Small intestine (tissue), 7 donors: ENCODE results near the gene CREB5. TPM values are rescaled to one million over a fixed set of nuclear protein-coding genes. Genes with fewer than 3 reads are reported as not detected.
A peak's percentile ranks its signal among the peaks of the same experiment; 100 is the strongest.
"Not testable (repeated sequence)": the region's sequence is repeated elsewhere in the genome, so short reads cannot be mapped to it uniquely, and the experiment has no call there.

Experiments used
- DNase-seq, 2 donors: peaks; one replicate each; pipeline versions ENCODE4 v3.0.0 to v3.0.0-alpha.2; 2013
- FAIRE-seq: peaks from 2 replicates; lab custom pipeline; 2012; peaks lifted over from hg19 to GRCh38; lab: Jason Lieb, UNC
- H3K27ac ChIP-seq, 3 donors: one replicate each; pipeline ENCODE4 v1.5.1; 2013; ENCODE audit warnings: low read length in 2 of 3, mild to moderate bottlenecking in 2 of 3, control low read depth in 1 of 3, inconsistent platforms in 1 of 3, low read depth in 1 of 3, moderate library complexity in 1 of 3
- H3K27me3 ChIP-seq, 3 donors: one replicate each; pipeline ENCODE4 v1.6.1; 2013; ENCODE audit warnings: low read length in 3 of 3, inconsistent platforms in 1 of 3; ENCODE audit not compliant: control insufficient read depth in 3 of 3, insufficient read depth in 3 of 3
- H3K36me3 ChIP-seq, 3 donors: one replicate each; pipeline ENCODE4 v1.6.1; 2013; ENCODE audit warnings: low read length in 3 of 3, inconsistent platforms in 1 of 3, low read depth in 1 of 3, mild to moderate bottlenecking in 1 of 3, moderate library complexity in 1 of 3; ENCODE audit not compliant: control insufficient read depth in 3 of 3, insufficient read depth in 2 of 3
- H3K4me1 ChIP-seq, 3 donors: one replicate each; pipeline ENCODE4 v1.6.1; 2013; ENCODE audit warnings: low read length in 2 of 3, inconsistent platforms in 1 of 3, low read depth in 1 of 3, mild to moderate bottlenecking in 1 of 3, moderate library complexity in 1 of 3; ENCODE audit not compliant: control insufficient read depth in 3 of 3, insufficient read depth in 2 of 3
- H3K4me3 ChIP-seq, 3 donors: one replicate each; pipeline ENCODE4 v1.5.1; 2013; ENCODE audit warnings: low read length in 3 of 3, control low read depth in 1 of 3, inconsistent platforms in 1 of 3, low read depth in 1 of 3, mild to moderate bottlenecking in 1 of 3, moderate library complexity in 1 of 3
- H3K9me3 ChIP-seq, 2 donors: one replicate each; pipeline ENCODE4 v1.6.1; 2013; ENCODE audit warnings: low read depth in 1 of 2, low read length in 1 of 2; ENCODE audit not compliant: control insufficient read depth in 2 of 2, insufficient read depth in 1 of 2
- WGBS, 3 donors: extraction: QIAGEN DNeasy Blood & Tissue Kit; methylation state at CpG; one replicate each; pipeline ENCODE4 v1.1.7; 2013; 5-methylcytosine and 5-hydroxymethylcytosine counted together
- polyA plus RNA-seq, 4 donors: library from polyadenylated mRNA; stranded (reverse) in 3 of 4; unstranded in 1 of 4; fragments of 200-250 nt in 3 of 4; fragments of 120-200 nt in 1 of 4; gene quantifications; one replicate each; pipeline versions ENCODE4 v1.2.1 to v1.2.3, GENCODE V29; 2013
- donor health status: healthy with polysubstance abuse.
- donor health status: control.
- donor health status: control.
- donor health status: Bipolar disorder and iron deficiency.
- donor health status: healthy.

Gene CREB5
- polyA plus RNA-seq, 4 donors, result 0.27 to 3.0 (median 1.8) TPM; not detected in 1

GRCh38 chr7:28782362-28782761, 370.0 kb downstream of the CREB5 start:
- WGBS, 3 donors, result 86 to 89% (median 87%) methylated on average over 2 of the region's 2 CpGs
- Histone ChIP-seq H3K36me3 (no peaks in the 10 kb centered on the region), H3K4me3 (no peak overlapping the region), H3K9me3 (no peaks in the 10 kb centered on the region), H3K4me1 (peaks cover 0 to 6% (median 0%) of the 10 kb centered on the region in 3 donors), H3K27ac (no peak overlapping the region), H3K27me3 (no peaks in the 10 kb centered on the region)
- FAIRE-seq (no peak), DNase-seq (no peak)

DNA sequence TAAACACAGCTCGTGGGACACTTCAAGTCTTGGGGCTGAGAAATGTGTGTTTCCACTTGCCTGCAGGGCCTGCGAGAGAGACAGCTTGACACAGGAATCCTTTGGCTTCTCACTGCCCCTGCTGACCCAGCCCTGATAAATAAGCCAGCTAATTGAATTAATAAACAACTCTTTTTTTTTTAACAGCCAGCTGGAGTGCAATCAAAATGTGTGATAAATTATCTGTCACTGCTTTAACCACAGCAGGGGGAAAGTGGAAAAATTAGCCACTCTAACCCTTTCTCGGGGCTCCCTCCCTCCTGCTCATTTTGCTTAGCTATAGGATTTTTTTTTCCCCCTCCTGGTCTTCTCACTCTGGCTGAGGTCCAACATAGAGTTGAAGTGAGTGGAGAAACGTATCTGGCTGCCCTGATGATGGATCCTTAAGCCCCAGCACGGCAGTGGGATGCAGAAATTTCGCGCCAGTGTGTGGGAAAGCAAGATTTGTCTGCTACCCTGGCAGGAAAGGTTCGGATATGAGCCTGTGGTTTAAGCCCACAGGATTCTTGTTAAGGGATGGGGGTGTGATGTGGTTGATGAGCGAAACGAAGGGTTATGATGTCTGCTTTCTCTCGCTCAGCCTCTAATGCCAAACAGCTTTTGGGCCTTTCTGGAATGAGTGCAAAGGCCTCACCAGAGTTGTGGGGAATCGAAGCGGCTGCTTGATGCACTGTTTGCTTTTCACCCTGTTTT, 372.0 kb downstream of the CREB5 start:
- Histone ChIP-seq H3K4me3 (no peak overlapping the region), H3K27me3 (no peaks in the 10 kb centered on the region), H3K36me3 (no peaks in the 10 kb centered on the region), H3K9me3 (no peaks in the 10 kb centered on the region), H3K27ac (peak overlapping the region in 1 of 3 donors; percentile 11), H3K4me1 (peaks cover 0 to 6% (median 0%) of the 10 kb centered on the region in 3 donors)
- DNase-seq (no peak), FAIRE-seq (no peak)
- WGBS, 3 donors, result 53 to 66% (median 66%) methylated on average over 13 of the region's 13 CpGs

DNA sequence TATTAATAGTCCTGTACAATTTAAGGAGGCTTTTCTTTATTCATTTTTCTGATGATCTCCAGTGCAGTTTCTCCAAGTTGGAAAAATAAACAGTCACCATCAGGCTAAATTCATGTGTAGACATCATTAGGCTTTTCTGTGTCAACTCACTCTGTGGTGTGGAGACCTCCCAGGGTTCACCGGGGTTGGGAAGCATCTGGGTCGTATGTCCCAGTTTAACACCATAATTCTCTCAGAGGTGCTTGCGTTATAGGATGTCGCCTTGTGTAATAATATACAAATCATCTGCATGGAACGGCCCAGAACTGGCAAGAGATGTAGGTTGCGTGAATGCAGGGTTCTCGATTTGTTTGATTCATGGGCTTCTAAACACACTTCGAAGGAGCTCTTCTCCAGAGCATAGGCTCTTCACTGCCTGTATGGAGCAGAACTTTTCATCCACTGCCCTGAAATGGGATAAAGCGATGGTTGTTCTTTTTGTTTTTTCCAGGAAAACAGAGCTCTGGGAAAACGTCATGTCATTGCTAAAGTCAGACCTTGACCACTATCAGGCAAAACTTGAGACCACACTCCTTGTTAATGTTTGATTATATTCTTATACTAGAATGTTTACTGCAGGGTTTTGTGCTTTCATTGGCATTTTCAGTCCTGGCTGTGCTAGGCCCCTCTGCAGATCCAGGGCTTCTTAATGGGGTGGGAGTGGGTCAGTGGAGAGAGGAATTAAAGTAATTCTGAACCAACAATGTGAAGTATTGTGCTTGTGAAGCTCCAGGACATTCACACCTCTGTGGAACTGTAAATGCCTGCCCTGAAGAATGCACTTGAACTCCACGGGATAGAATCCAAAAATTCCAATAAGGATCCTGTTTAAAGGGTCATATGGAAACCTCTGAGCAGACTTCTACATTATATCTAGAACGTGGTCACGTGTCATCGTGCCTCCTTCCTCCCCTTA, 373.0 kb downstream of the CREB5 start:
- DNase-seq, result no peak
- 84 to 89% (median 85%) methylated on average over 14 of the region's 14 CpGs for WGBS, 3 donors
- no peaks in the 10 kb centered on the region for H3K9me3 ChIP-seq
- H3K27ac ChIP-seq, result no peak overlapping the region
- no peak for FAIRE-seq
- H3K27me3 ChIP-seq, result no peaks in the 10 kb centered on the region
- H3K36me3 ChIP-seq, result no peaks in the 10 kb centered on the region
- peaks cover 0 to 6% (median 0%) of the 10 kb centered on the region in 3 donors for H3K4me1 ChIP-seq
- H3K4me3 ChIP-seq, result no peak overlapping the region

GRCh38 chr7:28786156-28786555, 373.8 kb downstream of the CREB5 start:
- DNase-seq, H3K4me1 ChIP-seq, FAIRE-seq, H3K9me3 ChIP-seq, H3K36me3 ChIP-seq, H3K27me3 ChIP-seq, H3K4me3 ChIP-seq, H3K27ac ChIP-seq: not testable (repeated sequence)
- 95 to 98% (median 96%) methylated on average over 5 of the region's 5 CpGs for WGBS, 3 donors

DNA sequence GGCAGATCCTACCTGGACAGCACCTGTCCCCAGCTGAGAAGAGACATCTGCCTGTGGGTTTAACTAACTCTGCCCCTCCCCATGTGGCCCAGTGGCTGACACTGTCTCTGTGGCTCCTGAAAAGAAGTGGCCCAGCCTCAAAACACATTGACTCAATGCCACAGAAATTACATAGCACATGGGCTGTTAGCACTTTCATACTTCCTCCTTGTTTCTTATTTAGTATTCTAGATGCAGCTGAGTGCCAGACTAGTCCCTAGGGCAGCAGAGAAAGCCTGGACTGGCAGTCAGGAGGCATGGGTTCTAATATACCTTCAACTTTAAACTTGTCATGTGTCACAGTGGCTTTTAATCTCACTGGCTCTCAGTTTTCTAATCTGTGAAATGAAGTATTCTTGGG, 374.8 kb downstream of the CREB5 start:
- H3K36me3 ChIP-seq, result no peaks in the 10 kb centered on the region
- no peak for FAIRE-seq
- no peak for DNase-seq
- H3K4me3 ChIP-seq, result no peak overlapping the region
- no peak overlapping the region for H3K27ac ChIP-seq
- no peaks in the 10 kb centered on the region for H3K27me3 ChIP-seq
- H3K9me3 ChIP-seq, result no peaks in the 10 kb centered on the region
- H3K4me1 ChIP-seq, result peaks cover 0 to 6% (median 0%) of the 10 kb centered on the region in 3 donors

GRCh38 chr7:28790467-28790866, 378.1 kb downstream of the CREB5 start:
- Histone ChIP-seq H3K9me3 (no peaks in the 10 kb centered on the region), H3K4me1 (peaks cover 0 to 2% (median 0%) of the 10 kb centered on the region in 3 donors), H3K4me3 (no peak overlapping the region), H3K36me3 (no peaks in the 10 kb centered on the region), H3K27ac (no peak overlapping the region), H3K27me3 (no peaks in the 10 kb centered on the region)
- DNase-seq (no peak), FAIRE-seq (no peak)
- WGBS, 3 donors, result 67 to 82% (median 82%) methylated on average over 4 of the region's 4 CpGs

GRCh38 chr7:28792858-28793257, 380.5 kb downstream of the CREB5 start:
- H3K4me3 ChIP-seq, result no peak overlapping the region
- no peaks in the 10 kb centered on the region for H3K36me3 ChIP-seq
- DNase-seq (no peak), FAIRE-seq (no peak)
- 76 to 82% (median 78%) methylated on average over 2 of the region's 2 CpGs for WGBS, 3 donors
- no peaks in the 10 kb centered on the region for H3K9me3 ChIP-seq
- no peak overlapping the region for H3K27ac ChIP-seq
- no peaks in the 10 kb centered on the region for H3K27me3 ChIP-seq
- H3K4me1 ChIP-seq, result no peaks in the 10 kb centered on the region

- WGBS, 3 donors, result 82 to 86% (median 82%) methylated on average over 9 of the region's 9 CpGs
Measured at GRCh38 chr7:28793381-28794085, 381.2 kb downstream of the CREB5 start.

More at GRCh38 chr7:28793381-28794085, 381.2 kb downstream of the CREB5 start:
- Histone ChIP-seq H3K4me1 (no peaks in the 10 kb centered on the region), H3K27ac (no peak overlapping the region), H3K9me3 (no peaks in the 10 kb centered on the region), H3K36me3 (no peaks in the 10 kb centered on the region), H3K4me3 (no peak overlapping the region), H3K27me3 (no peaks in the 10 kb centered on the region)
- no peak for FAIRE-seq
- DNase-seq, result no peak
